SK-N-SH (cell line): ENCODE data around the gene MFN1. TPM values are rescaled to one million over a fixed set of nuclear protein-coding genes. Genes with fewer than 3 reads are reported as not detected.
A peak's percentile ranks its signal among the peaks of the same experiment; 100 is the strongest.

Source experiments
- CTCF ChIA-PET: fragments of 300-600, 350-600 bp; formaldehyde crosslinking; extraction: SDS; loops from one replicate; lab custom pipeline; 2021; lab: Yijun Ruan, JAX
- POLR2A ChIA-PET: fragments of 350-600 bp; sonication (Branson Sonifier 250); formaldehyde crosslinking; extraction: SDS; loops from one replicate; lab custom pipeline; 2020; ENCODE audit warnings: antibody characterized with exemption, inconsistent platforms; lab: Yijun Ruan, JAX
- DNase-seq: peaks from one replicate; pipeline ENCODE4 v3.0.0; 2012
- H2AFZ ChIP-seq: fragments of 200-600 bp; sonication (generic); 2 replicates; pipeline ENCODE4 v1.8.1; 2016; ENCODE audit warnings: antibody characterized with exemption, mild to moderate bottlenecking, low read depth
- H3F3A ChIP-seq: fragments of 200-600 bp; sonication (generic); replicated peaks from 2 replicates; pipeline ENCODE3; 2016; ENCODE audit warnings: antibody characterized with exemption, mild to moderate bottlenecking; ENCODE audit not compliant: insufficient read depth
- H3K27ac ChIP-seq, 2 experiments: fragments of 200-500 bp in 1 of 2; fragments of 200-600 bp in 1 of 2; sonication (Bioruptor generic) in 1 of 2; sonication (generic), shearing (Covaris generic) in 1 of 2; 2 replicates each; pipeline versions ENCODE4 v1.5.1 to v1.6.1; 2014 to 2016; ENCODE audit warnings: low read depth in 2 of 2, inconsistent platforms in 1 of 2, low read length in 1 of 2, mild to moderate bottlenecking in 1 of 2, mixed read lengths in 1 of 2
- H3K27me3 ChIP-seq: fragments of 200-600 bp; sonication (generic), shearing (Covaris generic); 2 replicates; pipeline ENCODE4 v1.6.1; 2016; ENCODE audit warnings: mixed run types; ENCODE audit not compliant: insufficient read depth
- H3K36me3 ChIP-seq, 2 experiments: fragments of 200-500 bp in 1 of 2; fragments of 200-600 bp in 1 of 2; sonication (Bioruptor generic) in 1 of 2; sonication (generic) in 1 of 2; replicated peaks in 1 of 2; 2 replicates each; pipeline versions ENCODE3 to v1.5.1; 2014 to 2016; ENCODE audit warnings: low read length in 1 of 2, mild to moderate bottlenecking in 1 of 2; ENCODE audit not compliant: insufficient read depth in 2 of 2, control insufficient read depth in 1 of 2
- H3K4me1 ChIP-seq, 2 experiments: fragments of 200-500 bp in 1 of 2; fragments of 200-600 bp in 1 of 2; sonication (Bioruptor generic) in 1 of 2; sonication (generic), shearing (Covaris generic) in 1 of 2; 2 replicates each; pipeline versions ENCODE4 v1.5.1 to v1.6.1; 2014 to 2016; ENCODE audit warnings: low read depth in 1 of 2, low read length in 1 of 2, mixed run types in 1 of 2; ENCODE audit not compliant: insufficient read depth in 2 of 2, control insufficient read depth in 1 of 2
- H3K4me2 ChIP-seq: fragments of 200-600 bp; sonication (generic), shearing (Covaris generic); 2 replicates; pipeline ENCODE4 v1.6.1; 2017; ENCODE audit warnings: mixed run types
- H3K4me3 ChIP-seq, 2 experiments: fragments of 200-500 bp in 1 of 2; fragments of 200-600 bp in 1 of 2; sonication (Bioruptor generic) in 1 of 2; sonication (generic), shearing (Covaris generic) in 1 of 2; 2 replicates each; pipeline versions ENCODE4 v1.5.1 to v1.8.1; 2014 to 2016; ENCODE audit warnings: low read depth in 2 of 2, inconsistent platforms in 1 of 2, low read length in 1 of 2, mild to moderate bottlenecking in 1 of 2, mixed read lengths in 1 of 2, moderate library complexity in 1 of 2
- H3K79me2 ChIP-seq: fragments of 200-600 bp; sonication (generic); 2 replicates; pipeline ENCODE4 v1.8.1; 2017; ENCODE audit warnings: mild to moderate bottlenecking; ENCODE audit not compliant: insufficient read depth
- H3K9ac ChIP-seq: fragments of 200-600 bp; sonication (generic); 2 replicates; pipeline ENCODE4 v1.6.1; 2017; ENCODE audit warnings: mixed run types
- H3K9me2 ChIP-seq: fragments of 200-600 bp; sonication (generic); 2 replicates; pipeline ENCODE4 v1.6.1; 2017; ENCODE audit warnings: mixed run types
- H3K9me3 ChIP-seq: fragments of 200-600 bp; sonication (generic); 2 replicates; pipeline ENCODE4 v1.6.1; 2017; ENCODE audit warnings: mixed run types, mild to moderate bottlenecking, moderate library complexity
- H4K20me1 ChIP-seq: fragments of 200-600 bp; sonication (generic); 2 replicates; pipeline ENCODE4 v1.6.1; 2017; ENCODE audit warnings: mild to moderate bottlenecking, mixed run types; ENCODE audit not compliant: insufficient read depth
- EZH2phosphoT487 ChIP-seq: fragments of 200-600 bp; sonication (generic); IDR thresholded peaks from 2 replicates; pipeline ENCODE4 v1.6.1; 2017; ENCODE audit warnings: low read depth, mixed run types, mild to moderate bottlenecking, antibody characterized with exemption, moderate library complexity, borderline replicate concordance
- GABPA ChIP-seq: IDR thresholded peaks from 2 replicates; pipeline ENCODE4 v1.4.0; 2012; ENCODE audit warnings: low read depth, mild to moderate bottlenecking
- POLR2AphosphoS5 ChIP-seq: IDR thresholded peaks from 2 replicates; pipeline ENCODE4 v1.6.1; 2012; ENCODE audit warnings: low read depth, low read length
- SIN3A ChIP-seq: IDR thresholded peaks from 2 replicates; pipeline ENCODE4 v1.6.1; 2012; ENCODE audit warnings: low read depth, mild to moderate bottlenecking, low read length, moderate library complexity, borderline replicate concordance
- TAF1 ChIP-seq: IDR thresholded peaks from 2 replicates; pipeline ENCODE4 v1.6.1; 2012; ENCODE audit warnings: low read depth, mild to moderate bottlenecking, low read length, moderate library complexity, borderline replicate concordance
- TCF12 ChIP-seq: IDR thresholded peaks from 2 replicates; pipeline ENCODE4 v1.4.0; 2012
- WGBS: methylation state at CpG from one replicate; pipeline ENCODE4 v1.1.6; 2017; ENCODE audit warnings: low lambda C conversion rate; 5-methylcytosine and 5-hydroxymethylcytosine counted together
- polyA plus RNA-seq, 3 experiments: library from polyadenylated mRNA; depleted of rRNA; stranded (reverse); fragments of >200 nt; gene quantifications; 2 replicates each; pipeline ENCODE4 v1.2.3, GENCODE V29; 2012
- TF ChIP-seq, protein P1 (sequence below): fragments of 200-600 bp; sonication (generic); IDR thresholded peaks from 2 replicates; pipeline ENCODE4 v1.6.1; 2017; ENCODE audit warnings: antibody characterized with exemption, mild to moderate bottlenecking, moderate library complexity
- TF ChIP-seq, protein P2 (sequence below): IDR thresholded peaks from 2 replicates; pipeline ENCODE4 v1.4.0; 2012; ENCODE audit warnings: low read depth, borderline replicate concordance
- TF ChIP-seq, protein P3 (sequence below): IDR thresholded peaks from 2 replicates; pipeline ENCODE4 v1.4.0; 2012; ENCODE audit warnings: low read depth
- TF ChIP-seq, protein P4 (sequence below): fragments of 150-350 bp; IDR thresholded peaks from 2 replicates; pipeline ENCODE4 v1.6.1; 2017; ENCODE audit warnings: antibody characterized with exemption, low read length, low read depth, borderline replicate concordance

Gene MFN1
- polyA plus RNA-seq, 1 of the 3 experiments (the other 2 are of a cell fraction), result 15.7 TPM

DNA sequence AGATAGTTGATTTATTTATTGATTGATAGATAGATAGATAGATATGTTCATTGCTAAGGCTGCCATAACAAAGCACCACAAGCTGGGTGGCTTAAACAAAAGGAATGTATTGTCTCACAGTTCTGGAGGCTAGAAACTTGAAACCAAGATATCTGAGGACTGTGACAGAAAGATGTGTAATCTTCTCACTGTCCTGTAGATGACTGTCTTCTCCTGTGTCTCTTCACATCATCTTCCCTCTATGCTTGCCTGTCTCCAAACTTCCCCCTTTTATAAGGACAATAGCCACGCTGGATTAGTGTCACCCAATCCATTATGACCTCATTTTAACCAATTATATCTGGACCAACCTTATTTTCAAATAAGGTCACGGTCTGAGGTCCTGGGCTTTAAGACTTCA lies 62.8 kb downstream of the MFN1 start:
- H3K27ac ChIP-seq, result peak overlapping the region in 1 of 2 experiments; percentile 46; a peak in 2 of 4 replicates
- ChIA-PET CTCF (no interaction called here), POLR2A (no interaction called here)
- H3K36me3 ChIP-seq, result peaks cover 16 to 65% of the 10 kb centered on the region in 2 experiments
- no peaks in the 10 kb centered on the region for H3K9me3 ChIP-seq
- H3K4me2 ChIP-seq, result no peak overlapping the region
- 95% methylated on average over 2 of the region's 2 CpGs for WGBS
- H4K20me1 ChIP-seq, result no peaks in the 10 kb centered on the region
- peaks cover 2% of the 10 kb centered on the region; the same call in 1 of the 2 replicates for H3K79me2 ChIP-seq
- H3K9ac ChIP-seq, result no peak overlapping the region
- no peak overlapping the region for H2AFZ ChIP-seq
- 0 out of 2 replicates have a peak, but pooled peaks cover 4% of the 10 kb centered on the region for H3K9me2 ChIP-seq
- H3F3A ChIP-seq, result peaks cover 20% of the 10 kb centered on the region
- no peak for TF ChIP-seq GABPA
- TF ChIP-seq, protein P1, sequence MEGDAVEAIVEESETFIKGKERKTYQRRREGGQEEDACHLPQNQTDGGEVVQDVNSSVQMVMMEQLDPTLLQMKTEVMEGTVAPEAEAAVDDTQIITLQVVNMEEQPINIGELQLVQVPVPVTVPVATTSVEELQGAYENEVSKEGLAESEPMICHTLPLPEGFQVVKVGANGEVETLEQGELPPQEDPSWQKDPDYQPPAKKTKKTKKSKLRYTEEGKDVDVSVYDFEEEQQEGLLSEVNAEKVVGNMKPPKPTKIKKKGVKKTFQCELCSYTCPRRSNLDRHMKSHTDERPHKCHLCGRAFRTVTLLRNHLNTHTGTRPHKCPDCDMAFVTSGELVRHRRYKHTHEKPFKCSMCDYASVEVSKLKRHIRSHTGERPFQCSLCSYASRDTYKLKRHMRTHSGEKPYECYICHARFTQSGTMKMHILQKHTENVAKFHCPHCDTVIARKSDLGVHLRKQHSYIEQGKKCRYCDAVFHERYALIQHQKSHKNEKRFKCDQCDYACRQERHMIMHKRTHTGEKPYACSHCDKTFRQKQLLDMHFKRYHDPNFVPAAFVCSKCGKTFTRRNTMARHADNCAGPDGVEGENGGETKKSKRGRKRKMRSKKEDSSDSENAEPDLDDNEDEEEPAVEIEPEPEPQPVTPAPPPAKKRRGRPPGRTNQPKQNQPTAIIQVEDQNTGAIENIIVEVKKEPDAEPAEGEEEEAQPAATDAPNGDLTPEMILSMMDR, result peak; percentile 16; the same call in 1 of the 2 replicates
- no peaks in the 10 kb centered on the region for H3K27me3 ChIP-seq
- no peak overlapping the region for H3K4me3 ChIP-seq
- no peak for DNase-seq
- H3K4me1 ChIP-seq, result peaks cover 0 to 3% of the 10 kb centered on the region in 2 experiments; a peak in 1 of 4 replicates

DNA sequence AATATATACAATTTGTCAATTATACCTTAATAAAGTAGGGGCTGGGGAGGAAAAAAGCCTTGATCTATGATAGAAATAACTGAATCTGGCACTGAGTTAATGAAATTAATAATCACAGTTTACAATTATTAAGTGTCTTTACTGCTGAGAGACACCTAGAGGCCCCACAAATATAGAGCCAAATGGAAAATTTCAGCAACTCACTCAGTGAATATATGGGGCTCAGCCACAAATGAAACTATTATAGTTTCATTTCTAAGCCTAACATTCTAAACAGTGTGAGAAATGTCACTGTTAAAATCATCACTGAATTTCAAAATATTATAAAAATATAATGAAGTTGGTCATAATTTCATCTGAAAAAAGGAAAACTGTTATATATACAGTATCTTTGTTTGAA lies 63.5 kb downstream of the MFN1 start:
- H3K36me3 ChIP-seq, result peaks cover 13 to 67% of the 10 kb centered on the region in 2 experiments
- ChIA-PET POLR2A (no interaction called here), CTCF (no interaction called here)
- peaks cover 0 to 3% of the 10 kb centered on the region in 2 experiments; a peak in 2 of 4 replicates for H3K4me1 ChIP-seq
- TF ChIP-seq, protein P2, sequence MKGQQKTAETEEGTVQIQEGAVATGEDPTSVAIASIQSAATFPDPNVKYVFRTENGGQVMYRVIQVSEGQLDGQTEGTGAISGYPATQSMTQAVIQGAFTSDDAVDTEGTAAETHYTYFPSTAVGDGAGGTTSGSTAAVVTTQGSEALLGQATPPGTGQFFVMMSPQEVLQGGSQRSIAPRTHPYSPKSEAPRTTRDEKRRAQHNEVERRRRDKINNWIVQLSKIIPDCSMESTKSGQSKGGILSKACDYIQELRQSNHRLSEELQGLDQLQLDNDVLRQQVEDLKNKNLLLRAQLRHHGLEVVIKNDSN, result no peak
- no peak for TF ChIP-seq TCF12
- TF ChIP-seq, protein P3, sequence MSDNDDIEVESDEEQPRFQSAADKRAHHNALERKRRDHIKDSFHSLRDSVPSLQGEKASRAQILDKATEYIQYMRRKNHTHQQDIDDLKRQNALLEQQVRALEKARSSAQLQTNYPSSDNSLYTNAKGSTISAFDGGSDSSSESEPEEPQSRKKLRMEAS, result no peak
- no peak for TF ChIP-seq EZH2phosphoT487
- no peak for TF ChIP-seq TAF1
- TF ChIP-seq POLR2AphosphoS5, result no peak
- TF ChIP-seq, protein P4, sequence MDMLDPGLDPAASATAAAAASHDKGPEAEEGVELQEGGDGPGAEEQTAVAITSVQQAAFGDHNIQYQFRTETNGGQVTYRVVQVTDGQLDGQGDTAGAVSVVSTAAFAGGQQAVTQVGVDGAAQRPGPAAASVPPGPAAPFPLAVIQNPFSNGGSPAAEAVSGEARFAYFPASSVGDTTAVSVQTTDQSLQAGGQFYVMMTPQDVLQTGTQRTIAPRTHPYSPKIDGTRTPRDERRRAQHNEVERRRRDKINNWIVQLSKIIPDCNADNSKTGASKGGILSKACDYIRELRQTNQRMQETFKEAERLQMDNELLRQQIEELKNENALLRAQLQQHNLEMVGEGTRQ, result no peak
- no peak for TF ChIP-seq SIN3A
- no peak overlapping the region for H2AFZ ChIP-seq
- H4K20me1 ChIP-seq, result no peaks in the 10 kb centered on the region
- H3K9me3 ChIP-seq, result no peaks in the 10 kb centered on the region
- no peak overlapping the region for H3K4me2 ChIP-seq
- H3K4me3 ChIP-seq, result no peak overlapping the region
- H3K9ac ChIP-seq, result no peak overlapping the region
- peaks cover 16% of the 10 kb centered on the region for H3F3A ChIP-seq
- H3K27me3 ChIP-seq, result no peaks in the 10 kb centered on the region
- peaks cover 3% of the 10 kb centered on the region; the same call in 1 of the 2 replicates for H3K79me2 ChIP-seq
- no peak overlapping the region for H3K27ac ChIP-seq
- 0 out of 2 replicates have a peak, but pooled peaks cover 4% of the 10 kb centered on the region for H3K9me2 ChIP-seq
- no peak for DNase-seq
